8988T (cell line): Measurements from ENCODE around the gene BTBD9.

Experiments
- DNase-seq: peaks from one replicate; pipeline ENCODE4 v3.0.0; 2011

Gene BTBD9

GRCh38 chr6:38273325-38273724 lies 366.4 kb downstream of the BTBD9 start:
- no peak for DNase-seq

GRCh38 chr6:38272222-38272621 lies 367.5 kb downstream of the BTBD9 start:
- no peak for DNase-seq

GRCh38 chr6:38271081-38271480 lies 368.6 kb downstream of the BTBD9 start:
- no peak for DNase-seq

- no peak for DNase-seq
These were observed 369.4 kb downstream of the BTBD9 start for GRCh38 chr6:38270367-38270766.

GRCh38 chr6:38269461-38270172 lies 370.1 kb downstream of the BTBD9 start:
- no peak for DNase-seq

GRCh38 chr6:38268342-38268741 lies 371.4 kb downstream of the BTBD9 start:
- no peak for DNase-seq

- no peak for DNase-seq
These were observed 372.8 kb downstream of the BTBD9 start for GRCh38 chr6:38266921-38267354.

GRCh38 chr6:38264605-38265004 lies 375.1 kb downstream of the BTBD9 start:
- no peak for DNase-seq

- no peak for DNase-seq
These were observed 377.1 kb downstream of the BTBD9 start for GRCh38 chr6:38262609-38263008.

- DNase-seq, result no peak
These were observed 377.7 kb downstream of the BTBD9 start for GRCh38 chr6:38262026-38262425.

- no peak for DNase-seq
These were observed 378.1 kb downstream of the BTBD9 start for GRCh38 chr6:38261626-38262025.

- DNase-seq, result no peak
These were observed 380.0 kb downstream of the BTBD9 start for GRCh38 chr6:38259736-38260135.

GRCh38 chr6:38248500-38249234 lies 391.1 kb downstream of the BTBD9 start:
- no peak for DNase-seq

- no peak for DNase-seq
These were observed 394.4 kb downstream of the BTBD9 start for GRCh38 chr6:38245295-38245694.

GRCh38 chr6:38244869-38245268 lies 394.9 kb downstream of the BTBD9 start:
- no peak for DNase-seq

GRCh38 chr6:38241200-38241871 lies 398.4 kb downstream of the BTBD9 start:
- DNase-seq, result no peak

- DNase-seq, result no peak
These were observed 399.8 kb downstream of the BTBD9 start for GRCh38 chr6:38239719-38240451.

- no peak for DNase-seq
These were observed 403.1 kb downstream of the BTBD9 start for GRCh38 chr6:38236631-38237030.

GRCh38 chr6:38234934-38235682 lies 404.6 kb downstream of the BTBD9 start:
- DNase-seq, result no peak

- no peak for DNase-seq
These were observed 405.6 kb downstream of the BTBD9 start for GRCh38 chr6:38234141-38234540.

- no peak for DNase-seq
These were observed 406.5 kb downstream of the BTBD9 start for GRCh38 chr6:38233161-38233791.

- no peak for DNase-seq
These were observed 414.0 kb downstream of the BTBD9 start for GRCh38 chr6:38225766-38226165.
